Measurements from ENCODE around the gene MS4A10.

DNA sequence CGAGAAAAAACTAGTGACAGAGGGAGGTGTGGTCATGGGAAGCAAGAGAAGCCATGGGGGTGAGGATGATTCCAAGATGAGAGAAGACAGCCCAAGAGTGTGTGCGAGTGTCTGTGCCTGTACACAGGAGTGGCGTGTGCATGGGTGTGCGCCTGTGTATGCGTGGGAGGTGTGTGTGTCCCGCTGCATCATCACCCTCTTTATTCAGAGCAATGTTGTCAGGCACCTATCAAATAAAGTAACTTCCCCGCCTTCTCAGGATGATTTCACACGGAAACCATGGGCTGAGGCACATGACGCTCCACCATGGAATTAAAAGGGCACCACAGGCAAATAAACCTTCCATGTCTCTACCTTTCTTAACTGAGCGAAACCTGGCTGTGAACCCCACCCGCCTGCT is 24.6 kb downstream of the MS4A10 start:
- TF ChIP-seq POLR2A (IDR thresholded peaks at IDR 0.05; ENCODE audit: low read depth, low read length) (no peak), JUND (IDR thresholded peaks at IDR 0.05; ENCODE audit: low read depth, low read length) (no peak), E2F4 (IDR thresholded peaks at IDR 0.05; ENCODE audit: low read depth, low read length) (no peak), SMAD1 (IDR thresholded peaks at IDR 0.05; ENCODE audit: low read depth, partially characterized antibody) (no peak), NR2C1 (IDR thresholded peaks at IDR 0.05) (no peak), MEF2A (IDR thresholded peaks at IDR 0.05; ENCODE audit: insufficient read depth, low read depth, low read length) (no peak)
- TF ChIP-seq, protein P1, sequence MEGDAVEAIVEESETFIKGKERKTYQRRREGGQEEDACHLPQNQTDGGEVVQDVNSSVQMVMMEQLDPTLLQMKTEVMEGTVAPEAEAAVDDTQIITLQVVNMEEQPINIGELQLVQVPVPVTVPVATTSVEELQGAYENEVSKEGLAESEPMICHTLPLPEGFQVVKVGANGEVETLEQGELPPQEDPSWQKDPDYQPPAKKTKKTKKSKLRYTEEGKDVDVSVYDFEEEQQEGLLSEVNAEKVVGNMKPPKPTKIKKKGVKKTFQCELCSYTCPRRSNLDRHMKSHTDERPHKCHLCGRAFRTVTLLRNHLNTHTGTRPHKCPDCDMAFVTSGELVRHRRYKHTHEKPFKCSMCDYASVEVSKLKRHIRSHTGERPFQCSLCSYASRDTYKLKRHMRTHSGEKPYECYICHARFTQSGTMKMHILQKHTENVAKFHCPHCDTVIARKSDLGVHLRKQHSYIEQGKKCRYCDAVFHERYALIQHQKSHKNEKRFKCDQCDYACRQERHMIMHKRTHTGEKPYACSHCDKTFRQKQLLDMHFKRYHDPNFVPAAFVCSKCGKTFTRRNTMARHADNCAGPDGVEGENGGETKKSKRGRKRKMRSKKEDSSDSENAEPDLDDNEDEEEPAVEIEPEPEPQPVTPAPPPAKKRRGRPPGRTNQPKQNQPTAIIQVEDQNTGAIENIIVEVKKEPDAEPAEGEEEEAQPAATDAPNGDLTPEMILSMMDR (IDR thresholded peaks at IDR 0.05 in 2 of 3, conservative IDR thresholded peaks at IDR 0.05 in 1 of 3; ENCODE audit: control insufficient read depth in 2 of 3, extremely low read depth in 1 of 3, insufficient read depth in 1 of 3, low read depth in 3 of 3, low read length in 3 of 3): no peak
